ENCODE data around the gene SLC10A4. TPM values are rescaled to one million over a fixed set of nuclear protein-coding genes. Genes with fewer than 3 reads are reported as not detected.
A peak's percentile ranks its signal among the peaks of the same experiment; 100 is the strongest.
"Not testable (repeated sequence)": the region's sequence is repeated elsewhere in the genome, so short reads cannot be mapped to it uniquely, and the experiment has no call there.

SLC10A4 gene, protein sequence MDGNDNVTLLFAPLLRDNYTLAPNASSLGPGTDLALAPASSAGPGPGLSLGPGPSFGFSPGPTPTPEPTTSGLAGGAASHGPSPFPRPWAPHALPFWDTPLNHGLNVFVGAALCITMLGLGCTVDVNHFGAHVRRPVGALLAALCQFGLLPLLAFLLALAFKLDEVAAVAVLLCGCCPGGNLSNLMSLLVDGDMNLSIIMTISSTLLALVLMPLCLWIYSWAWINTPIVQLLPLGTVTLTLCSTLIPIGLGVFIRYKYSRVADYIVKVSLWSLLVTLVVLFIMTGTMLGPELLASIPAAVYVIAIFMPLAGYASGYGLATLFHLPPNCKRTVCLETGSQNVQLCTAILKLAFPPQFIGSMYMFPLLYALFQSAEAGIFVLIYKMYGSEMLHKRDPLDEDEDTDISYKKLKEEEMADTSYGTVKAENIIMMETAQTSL
- under 1 TPM in 1 of 6 donors, not detected in 5; 0.16 TPM for polyA plus RNA-seq (ENCODE audit: low read depth in 6 of 6)

DNA sequence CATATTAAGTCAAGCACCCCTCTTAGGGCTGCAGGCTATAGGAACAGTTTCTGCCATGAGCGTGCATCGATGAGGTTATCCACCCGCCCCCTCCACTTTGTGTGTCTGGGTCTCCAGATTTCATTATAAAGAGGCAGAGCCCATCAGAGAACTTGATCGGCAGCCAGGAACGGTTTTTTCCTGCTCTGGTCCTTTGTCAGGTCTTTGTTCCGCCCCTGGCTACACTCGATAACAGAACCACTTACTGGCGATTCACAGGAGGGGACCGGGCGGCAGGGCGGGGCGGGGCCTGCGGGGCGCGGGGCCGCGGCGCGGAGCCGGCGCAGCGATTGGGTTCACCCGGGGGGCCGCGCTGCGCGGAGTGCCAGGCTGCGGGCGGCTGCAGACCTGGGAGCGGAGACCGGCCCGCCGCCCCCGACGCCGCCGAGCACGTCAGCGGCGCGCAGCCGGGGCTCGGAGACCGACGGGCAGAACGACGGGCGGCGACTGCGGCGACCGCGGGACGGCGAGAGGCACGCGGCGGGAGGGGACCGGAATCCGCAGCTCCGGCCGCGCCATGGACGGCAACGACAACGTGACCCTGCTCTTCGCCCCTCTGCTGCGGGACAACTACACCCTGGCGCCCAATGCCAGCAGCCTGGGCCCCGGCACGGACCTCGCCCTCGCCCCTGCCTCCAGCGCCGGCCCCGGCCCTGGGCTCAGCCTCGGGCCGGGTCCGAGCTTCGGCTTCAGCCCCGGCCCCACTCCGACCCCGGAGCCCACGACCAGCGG lies at the start of gene SLC10A4:
SLC10A4 (plus strand) TSS at position 338 of the 771 bp plus-strand sequence; CDS start at position 557, 219 bp downstream.
- no peak for DNase-seq
- Mint-ChIP-seq H3K4me1 (peaks cover 10 to 21% (median 15%) of the 10 kb centered on the region in 3 donors), H3K36me3 (no peaks in the 10 kb centered on the region), H3K4me3 (peak within 1 kb of the TSS; percentile 67 to 89 (median 82)), H3K27ac (peak within 1 kb of the TSS in 1 of 6 donors; percentile 68), H3K27me3 (peaks cover 55 to 59% (median 57%) of the 10 kb centered on the region in 3 donors), H3K9me3 (peaks cover 0 to 6% (median 0%) of the 10 kb centered on the region in 7 donors)
- ATAC-seq (ENCODE audit: low read depth in 2 of 2) = peak; percentile 66 to 71

DNA sequence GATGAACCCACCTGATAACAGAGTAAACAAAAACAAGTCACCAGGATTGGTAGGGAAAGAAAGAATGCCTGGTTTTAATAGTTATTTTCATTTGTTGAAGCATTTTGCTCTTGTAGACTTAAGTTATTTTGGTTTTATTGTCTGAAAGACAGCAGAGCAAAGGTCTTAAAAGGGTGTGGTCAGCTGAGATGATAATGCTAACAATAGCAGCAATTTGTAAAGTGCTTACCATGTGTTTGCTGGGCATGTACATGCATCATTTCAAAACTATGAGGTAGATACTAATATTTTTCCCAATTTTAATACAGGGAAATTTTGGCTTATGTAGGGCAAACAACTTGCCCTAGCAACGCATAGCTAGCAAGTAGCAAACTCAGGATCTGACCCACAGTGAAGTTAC lies 46.8 kb upstream of the SLC10A4 start:
- Mint-ChIP-seq H3K9me3 (peaks cover 0 to 9% (median 2%) of the 10 kb centered on the region in 7 donors), H3K27ac (no peak overlapping the region), H3K27me3 (peaks cover 0 to 16% (median 0%) of the 10 kb centered on the region in 3 donors), H3K4me3 (no peak overlapping the region), H3K36me3 (peaks cover 0 to 7% of the 10 kb centered on the region in 2 donors), H3K4me1 (peaks cover 0 to 8% (median 0%) of the 10 kb centered on the region in 3 donors)
- ATAC-seq (ENCODE audit: low read depth in 2 of 2) (no peak), DNase-seq (no peak)

DNA sequence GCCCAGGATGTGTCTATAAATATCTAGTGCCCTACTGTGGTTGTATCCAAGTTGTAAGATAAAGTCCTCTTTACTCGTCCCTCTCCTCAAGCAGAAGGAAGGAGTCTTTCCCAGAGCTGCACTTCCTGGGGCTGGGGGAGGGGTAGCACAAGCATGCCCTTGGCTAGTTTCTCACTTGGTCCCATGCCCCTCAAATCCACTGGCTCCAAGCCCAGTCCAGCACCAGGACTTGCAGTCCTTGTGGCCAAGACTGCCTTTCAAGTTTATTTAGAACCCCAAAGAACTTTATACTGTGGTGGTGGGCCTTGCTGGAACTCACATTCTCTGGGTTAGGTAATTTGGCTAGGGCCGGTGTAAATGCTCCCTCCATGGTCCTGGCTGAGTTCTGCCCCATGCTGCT lies 43.2 kb upstream of the SLC10A4 start:
- H3K27me3 Mint-ChIP-seq = peaks cover 0 to 16% (median 0%) of the 10 kb centered on the region in 3 donors
- peaks cover 0 to 10% (median 3%) of the 10 kb centered on the region in 7 donors for H3K9me3 Mint-ChIP-seq
- H3K27ac Mint-ChIP-seq = peak overlapping the region in 1 of 6 donors; percentile 45
- DNase-seq (no peak), ATAC-seq (ENCODE audit: low read depth in 2 of 2) (no peak)
- H3K4me1 Mint-ChIP-seq = no peaks in the 10 kb centered on the region
- no peak overlapping the region for H3K4me3 Mint-ChIP-seq
- peaks cover 0 to 8% of the 10 kb centered on the region in 2 donors for H3K36me3 Mint-ChIP-seq

DNA sequence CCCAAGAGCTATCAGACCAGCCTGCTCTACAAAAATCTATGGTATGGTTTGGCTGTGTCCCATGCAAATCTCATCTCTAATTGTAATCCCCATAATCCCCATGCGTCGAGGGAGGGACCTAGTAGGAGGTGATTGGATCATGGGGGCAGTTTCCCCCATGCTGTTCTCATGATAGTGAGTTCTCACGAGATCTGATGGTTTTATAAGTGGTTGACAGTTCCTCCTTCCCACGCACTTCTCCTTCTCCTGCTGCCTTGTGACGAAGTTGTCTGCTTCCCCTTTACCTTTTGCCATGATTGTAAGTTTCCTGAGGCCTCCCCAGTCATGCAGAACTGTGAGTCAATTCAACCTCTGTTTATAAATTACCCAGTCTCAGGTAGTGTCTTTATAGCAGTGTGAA lies 42.2 kb upstream of the SLC10A4 start:
- not testable (repeated sequence) for H3K27ac Mint-ChIP-seq
- H3K9me3 Mint-ChIP-seq = peaks cover 0 to 10% (median 3%) of the 10 kb centered on the region in 7 donors

DNA sequence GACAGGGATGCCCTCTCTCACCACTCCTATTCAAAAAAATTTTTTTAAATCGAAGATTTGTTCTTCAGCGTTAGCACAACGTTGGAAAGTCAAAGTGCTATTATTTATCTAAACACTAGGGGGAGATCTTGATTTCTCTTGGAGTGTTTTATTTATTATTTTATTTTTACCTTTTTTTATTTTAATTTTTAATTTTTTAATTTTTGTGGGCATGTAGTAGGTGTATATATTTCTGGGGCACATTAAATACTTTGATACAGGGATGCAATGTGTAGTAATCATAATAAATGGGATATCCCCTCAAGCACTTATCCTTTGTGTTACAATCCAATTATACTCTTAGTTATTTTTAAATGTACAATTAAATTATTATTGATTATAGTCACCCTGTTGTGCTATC lies 37.4 kb upstream of the SLC10A4 start:
- ATAC-seq (ENCODE audit: low read depth in 2 of 2) (no peak), DNase-seq (no peak)
- H3K36me3 Mint-ChIP-seq = peaks cover 0 to 7% of the 10 kb centered on the region in 2 donors
- H3K9me3 Mint-ChIP-seq = peaks cover 0 to 8% (median 3%) of the 10 kb centered on the region in 7 donors
- no peaks in the 10 kb centered on the region for H3K4me1 Mint-ChIP-seq
- H3K27ac Mint-ChIP-seq = no peak overlapping the region
- peaks cover 0 to 5% (median 0%) of the 10 kb centered on the region in 3 donors for H3K27me3 Mint-ChIP-seq
- no peak overlapping the region for H3K4me3 Mint-ChIP-seq

More for the DNA sequence above, 42.2 kb upstream of the SLC10A4 start:
- H3K4me3 Mint-ChIP-seq; H3K4me1 Mint-ChIP-seq; H3K36me3 Mint-ChIP-seq; ATAC-seq (ENCODE audit: low read depth in 2 of 2); DNase-seq: not testable (repeated sequence)
- peaks cover 0 to 16% (median 0%) of the 10 kb centered on the region in 3 donors for H3K27me3 Mint-ChIP-seq

DNA sequence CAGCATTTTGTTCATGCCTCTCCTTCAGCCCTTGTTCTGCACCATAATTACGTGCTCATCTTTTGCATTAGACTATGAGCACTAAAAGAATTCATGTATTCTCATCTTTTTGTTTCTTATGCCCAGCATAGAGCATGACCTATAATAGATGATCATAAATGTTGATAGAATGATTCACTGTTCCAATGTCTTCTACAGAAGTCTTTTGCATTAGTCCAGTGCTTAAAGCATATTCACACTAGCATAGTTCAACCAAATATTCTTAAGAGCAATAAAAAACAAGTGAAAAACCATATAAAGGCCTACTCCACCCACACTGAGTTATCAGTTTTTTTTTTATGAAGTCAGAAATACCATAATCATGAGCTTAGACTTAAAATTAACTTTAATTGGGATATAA lies 36.5 kb upstream of the SLC10A4 start:
- H3K36me3 Mint-ChIP-seq = no peaks in the 10 kb centered on the region
- H3K4me3 Mint-ChIP-seq = no peak overlapping the region
- no peaks in the 10 kb centered on the region for H3K4me1 Mint-ChIP-seq
- H3K27me3 Mint-ChIP-seq = no peaks in the 10 kb centered on the region
- peaks cover 0 to 3% (median 0%) of the 10 kb centered on the region in 7 donors for H3K9me3 Mint-ChIP-seq
- no peak overlapping the region for H3K27ac Mint-ChIP-seq
- DNase-seq (no peak), ATAC-seq (ENCODE audit: low read depth in 2 of 2) (no peak)

DNA sequence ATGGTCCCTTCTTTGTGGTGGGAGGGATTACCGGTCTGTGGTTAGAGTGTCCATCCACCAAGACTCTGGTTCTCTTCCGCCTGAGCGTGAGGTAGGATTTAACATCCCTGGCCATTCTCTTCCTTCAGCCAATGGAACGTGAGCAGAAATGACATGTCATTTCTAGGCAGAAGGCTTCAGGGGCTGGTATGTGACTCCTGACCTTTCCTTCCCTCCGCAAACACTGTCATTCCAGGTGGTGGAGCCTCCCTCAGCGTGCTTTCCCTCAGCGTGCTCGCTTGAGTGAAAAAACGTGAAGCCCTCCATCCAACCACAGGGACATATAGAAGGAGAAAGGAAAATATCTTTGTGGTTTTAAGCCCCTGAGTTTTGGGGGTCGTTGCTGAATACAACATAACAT lies 34.0 kb upstream of the SLC10A4 start:
- Mint-ChIP-seq H3K36me3 (no peaks in the 10 kb centered on the region), H3K4me3 (no peak overlapping the region), H3K9me3 (peaks cover 0 to 4% (median 0%) of the 10 kb centered on the region in 7 donors), H3K27me3 (no peaks in the 10 kb centered on the region), H3K27ac (no peak overlapping the region), H3K4me1 (no peaks in the 10 kb centered on the region)
- ATAC-seq (ENCODE audit: low read depth in 2 of 2) (no peak), DNase-seq (no peak)

DNA sequence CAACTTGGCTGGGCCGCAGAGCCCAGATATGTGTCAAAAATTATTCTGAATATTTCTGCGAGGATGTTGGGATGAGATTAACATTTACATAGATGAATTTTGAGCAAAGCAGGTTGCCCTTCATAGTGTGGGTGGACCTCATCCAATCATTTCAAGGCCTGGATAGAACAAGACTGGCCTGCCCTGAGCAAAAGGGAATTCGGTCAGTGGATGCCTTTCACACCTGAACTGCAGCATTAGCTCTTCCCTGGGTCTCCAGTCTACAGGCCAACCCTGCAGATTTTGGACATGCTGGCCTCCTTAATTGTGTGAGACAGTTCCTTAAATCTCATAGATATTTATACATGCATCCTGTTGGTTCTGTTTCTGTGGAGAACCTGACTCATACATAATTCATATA lies 32.4 kb upstream of the SLC10A4 start:
- no peak for ATAC-seq (ENCODE audit: low read depth in 2 of 2)

DNA sequence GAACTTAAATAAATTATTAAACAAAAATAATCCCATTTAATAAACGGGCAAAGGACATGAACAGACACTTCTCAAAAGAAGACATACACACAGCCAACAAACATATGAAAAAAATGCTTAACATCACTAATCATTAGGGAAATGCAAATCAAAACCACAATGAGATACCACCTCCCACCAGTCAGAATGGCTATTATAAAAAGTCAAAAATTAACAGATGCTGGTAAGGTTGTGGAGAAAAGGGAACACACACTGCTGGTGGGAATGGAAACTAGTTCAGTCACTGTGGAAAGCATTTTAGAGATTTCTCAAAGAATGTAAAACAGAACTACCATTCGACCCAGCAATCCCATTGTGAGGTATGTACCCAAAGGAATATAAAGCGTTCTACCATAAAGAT lies 31.5 kb upstream of the SLC10A4 start:
- not testable (repeated sequence) for H3K36me3 Mint-ChIP-seq; H3K4me1 Mint-ChIP-seq; H3K27ac Mint-ChIP-seq; H3K4me3 Mint-ChIP-seq; ATAC-seq (ENCODE audit: low read depth in 2 of 2); DNase-seq
- peaks cover 0 to 17% (median 3%) of the 10 kb centered on the region in 7 donors for H3K9me3 Mint-ChIP-seq
- H3K27me3 Mint-ChIP-seq = peaks cover 0 to 14% (median 7%) of the 10 kb centered on the region in 3 donors

More for the DNA sequence above, 32.4 kb upstream of the SLC10A4 start:
- Mint-ChIP-seq H3K9me3 (peaks cover 0 to 8% (median 0%) of the 10 kb centered on the region in 7 donors), H3K36me3 (no peaks in the 10 kb centered on the region), H3K4me1 (no peaks in the 10 kb centered on the region), H3K4me3 (no peak overlapping the region), H3K27me3 (peaks cover 0 to 11% (median 5%) of the 10 kb centered on the region in 3 donors), H3K27ac (no peak overlapping the region)
- DNase-seq = no peak

DNA sequence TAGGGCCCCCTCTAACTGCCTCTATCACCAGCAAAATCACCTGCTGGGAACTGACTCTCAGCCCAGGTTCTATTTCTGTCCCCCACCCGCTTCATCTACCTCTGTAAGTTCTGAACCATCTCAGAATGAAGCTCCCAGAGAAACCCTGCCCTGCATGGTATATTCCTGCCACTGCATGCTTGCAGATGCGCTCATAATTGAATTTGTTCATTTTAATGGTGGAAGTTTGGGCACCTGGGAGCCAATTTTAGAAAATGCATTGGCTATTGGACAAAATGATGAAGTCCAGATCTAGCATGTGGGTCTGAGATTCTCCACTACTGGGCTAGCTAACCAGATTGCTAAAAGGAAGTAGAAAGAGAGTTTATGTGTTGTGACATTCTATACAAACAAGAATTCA lies 28.6 kb upstream of the SLC10A4 start:
- Mint-ChIP-seq H3K4me3 (no peak overlapping the region), H3K27ac (no peak overlapping the region), H3K27me3 (peaks cover 0 to 14% (median 7%) of the 10 kb centered on the region in 3 donors), H3K36me3 (peaks cover 5 to 10% of the 10 kb centered on the region in 2 donors), H3K4me1 (no peaks in the 10 kb centered on the region), H3K9me3 (peaks cover 0 to 28% (median 17%) of the 10 kb centered on the region in 7 donors)
- no peak for DNase-seq
- ATAC-seq (ENCODE audit: low read depth in 2 of 2) = no peak

DNA sequence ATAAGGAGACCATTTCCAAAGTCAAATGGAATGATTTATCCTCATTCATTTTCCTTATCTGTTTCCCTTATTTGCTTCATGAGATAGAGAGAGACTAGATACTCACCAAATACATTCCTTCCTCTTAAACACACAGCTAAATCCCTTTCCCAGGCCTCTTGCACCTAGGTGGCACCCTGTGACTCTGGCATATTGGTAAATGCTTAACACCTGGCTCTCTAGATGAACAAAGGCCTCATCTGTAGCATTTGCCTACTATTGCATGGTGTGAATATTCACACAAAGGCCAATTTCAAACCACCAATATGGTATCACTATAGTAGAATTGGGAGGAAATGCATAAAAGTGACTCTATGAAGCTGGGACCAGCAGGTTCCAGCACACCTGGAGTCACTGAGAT lies 22.1 kb upstream of the SLC10A4 start:
- Mint-ChIP-seq H3K4me1 (no peaks in the 10 kb centered on the region), H3K27me3 (peaks cover 0 to 5% (median under 1%) of the 10 kb centered on the region in 3 donors), H3K27ac (peak overlapping the region in 1 of 6 donors; percentile 32), H3K9me3 (peaks cover 0 to 37% (median 21%) of the 10 kb centered on the region in 7 donors), H3K36me3 (peaks cover 12 to 23% of the 10 kb centered on the region in 2 donors), H3K4me3 (no peak overlapping the region)
- no peak for ATAC-seq (ENCODE audit: low read depth in 2 of 2)
- no peak for DNase-seq

DNA sequence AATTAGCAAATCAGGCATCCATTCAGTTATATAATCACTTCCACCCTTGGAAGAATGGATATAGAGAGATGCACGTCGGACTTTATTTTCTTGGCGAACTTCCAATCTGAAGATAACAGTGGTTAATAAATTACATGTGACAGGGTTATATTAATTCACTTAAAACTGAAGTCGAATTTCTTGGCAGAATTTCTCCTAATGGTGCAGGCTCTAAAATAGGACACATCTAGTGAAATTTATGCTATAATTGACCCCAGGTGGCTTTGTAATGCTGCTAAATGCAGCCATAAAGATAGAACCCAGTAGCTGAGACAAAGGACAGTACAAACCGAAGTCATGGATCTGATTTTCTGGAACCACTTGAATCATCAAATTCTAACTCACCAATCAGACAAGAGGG lies 20.8 kb upstream of the SLC10A4 start:
- H3K36me3 Mint-ChIP-seq = peaks cover 7 to 14% of the 10 kb centered on the region in 2 donors
- peaks cover 0 to 5% (median 0%) of the 10 kb centered on the region in 3 donors for H3K27me3 Mint-ChIP-seq
- no peak overlapping the region for H3K27ac Mint-ChIP-seq
- peaks cover 0 to 2% (median 1%) of the 10 kb centered on the region in 3 donors for H3K4me1 Mint-ChIP-seq
- no peak overlapping the region for H3K4me3 Mint-ChIP-seq
- peaks cover 0 to 25% (median 12%) of the 10 kb centered on the region in 7 donors for H3K9me3 Mint-ChIP-seq
- no peak for ATAC-seq (ENCODE audit: low read depth in 2 of 2)
- no peak for DNase-seq

DNA sequence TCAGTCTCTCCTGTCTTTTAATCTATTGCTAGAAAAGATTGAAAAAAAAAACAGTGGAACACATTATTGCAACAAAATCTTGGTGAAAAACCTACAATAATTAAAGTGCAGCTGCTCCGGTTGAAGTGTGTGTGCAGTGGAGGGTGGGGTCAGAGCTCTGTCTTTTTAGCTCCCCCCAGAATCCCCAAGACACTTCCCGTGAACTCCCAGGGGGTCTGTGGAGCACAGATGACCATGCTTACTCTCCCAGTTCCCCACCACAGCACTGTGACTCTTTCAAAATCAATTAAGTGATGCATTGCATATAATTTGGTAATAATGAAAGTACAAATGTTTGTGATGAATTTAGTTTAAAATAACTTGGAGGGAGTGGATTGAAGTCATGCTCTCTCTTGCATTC lies 15.7 kb upstream of the SLC10A4 start:
- peaks cover 0 to 5% (median 3%) of the 10 kb centered on the region in 3 donors for H3K4me1 Mint-ChIP-seq
- H3K27me3 Mint-ChIP-seq = peaks cover 0 to 24% (median 18%) of the 10 kb centered on the region in 3 donors
- peaks cover 7 to 13% of the 10 kb centered on the region in 2 donors for H3K36me3 Mint-ChIP-seq
- ATAC-seq (ENCODE audit: low read depth in 2 of 2) = peak in 1 of 2 donors; percentile 23
- peaks cover 0 to 17% (median 3%) of the 10 kb centered on the region in 7 donors for H3K9me3 Mint-ChIP-seq
- H3K27ac Mint-ChIP-seq = no peak overlapping the region
- H3K4me3 Mint-ChIP-seq = no peak overlapping the region
- DNase-seq = no peak

Measured in naive B cell (primary cell).